NCI-H2029 (cell line): ENCODE results near the gene DNAJC5.

Experiments
- DNase-seq: peaks from one replicate; lab custom pipeline; 2025; lab: John Stamatoyannopoulos, UW

The DNAJC5 gene

GRCh38 chr20:63940472-63941266, 45.7 kb downstream of the DNAJC5 start:
- no peak for DNase-seq

- no peak for DNase-seq
Observed at GRCh38 chr20:63941282-63942081, 46.6 kb downstream of the DNAJC5 start.

DNA sequence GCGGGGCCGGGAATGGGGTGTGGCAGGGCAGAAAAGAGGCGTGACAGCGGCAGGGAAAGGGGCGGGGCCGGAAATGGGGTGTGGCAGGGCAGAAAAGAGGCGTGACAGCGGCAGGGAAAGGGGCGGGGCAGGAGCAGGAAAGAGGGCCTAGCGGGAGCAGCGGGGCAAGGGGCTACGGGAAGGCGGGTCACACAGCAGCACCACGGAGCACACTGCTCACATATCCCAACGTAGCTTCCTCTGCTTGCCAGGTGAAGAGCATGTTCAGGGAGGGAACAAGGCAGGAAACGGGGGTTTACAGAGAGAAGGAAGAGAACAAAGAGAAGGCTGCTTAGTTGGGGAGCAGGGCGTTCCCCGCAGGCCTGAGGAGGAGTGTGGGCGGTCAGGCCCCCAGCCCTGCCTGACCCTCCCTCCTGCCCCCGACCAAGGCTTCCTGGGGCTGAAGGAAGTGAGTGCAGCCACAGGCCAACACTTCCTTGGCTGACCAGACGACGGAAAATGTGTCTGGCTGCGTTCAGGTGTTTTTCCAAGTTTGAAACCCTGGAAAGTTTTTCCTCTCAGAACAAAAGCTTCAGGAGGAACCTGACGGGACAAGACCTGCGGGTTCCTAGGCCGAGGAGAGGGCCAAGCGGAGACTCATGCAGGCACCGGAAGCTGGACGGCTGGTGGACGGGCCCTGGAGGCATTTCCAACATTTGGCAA, 47.5 kb downstream of the DNAJC5 start:
- peak; percentile 14 for DNase-seq

DNA sequence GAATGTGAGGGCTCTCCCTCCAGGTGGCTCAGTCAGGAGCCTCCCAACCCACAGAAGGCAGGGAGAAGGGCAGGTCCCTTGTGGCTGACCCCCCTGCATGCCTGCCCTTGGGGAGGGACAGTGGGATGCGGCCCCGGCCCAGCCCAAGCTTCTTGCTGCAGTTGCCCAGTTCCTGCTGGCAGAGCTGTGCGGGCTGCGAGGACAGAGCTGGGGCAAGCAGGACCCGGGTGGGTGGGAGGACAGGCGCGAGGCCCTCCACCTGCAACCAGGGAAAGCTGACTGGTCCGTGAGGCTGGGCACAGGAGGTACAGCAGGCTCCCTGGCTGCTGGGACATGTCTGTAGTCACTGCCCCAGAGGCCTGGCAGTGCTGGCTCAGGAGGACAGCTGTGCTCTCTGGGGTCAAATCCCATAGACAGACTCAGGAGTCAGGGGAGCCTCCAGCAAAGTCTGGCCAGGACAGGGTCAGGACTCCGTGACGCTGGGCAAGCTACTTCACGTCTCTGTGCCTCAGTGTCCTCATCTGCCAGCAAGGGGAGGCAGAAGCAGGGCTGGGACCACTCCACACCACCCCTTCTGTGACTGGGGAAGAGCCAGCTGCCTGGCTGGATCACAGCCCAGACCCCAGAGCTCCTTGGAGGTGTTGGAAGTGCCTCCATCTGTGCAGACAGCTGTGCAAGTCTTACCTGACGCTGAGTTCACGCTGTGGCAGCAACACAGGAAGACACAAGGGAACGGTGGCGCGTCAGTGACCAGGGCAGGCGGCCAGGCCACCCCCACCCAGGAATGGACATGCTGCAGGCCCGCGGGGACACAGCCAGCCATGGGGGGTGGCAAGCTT, 48.3 kb downstream of the DNAJC5 start:
- no peak for DNase-seq

DNA sequence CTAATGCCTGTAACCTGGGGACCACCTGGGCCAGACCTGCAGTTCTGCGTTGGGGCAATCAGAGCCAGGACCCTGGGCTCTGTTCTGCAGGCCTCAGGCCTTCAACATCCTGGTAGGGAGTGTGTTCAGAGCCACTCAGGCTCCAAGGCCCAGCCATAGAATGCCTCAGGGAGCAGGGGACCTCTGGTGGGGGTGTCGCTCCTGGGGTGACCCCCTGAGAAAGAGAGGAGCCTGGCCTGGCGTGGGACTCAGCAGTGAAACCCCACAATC, 48.8 kb downstream of the DNAJC5 start:
- DNase-seq, result no peak

GRCh38 chr20:63944078-63944941, 49.4 kb downstream of the DNAJC5 start:
- no peak for DNase-seq

DNA sequence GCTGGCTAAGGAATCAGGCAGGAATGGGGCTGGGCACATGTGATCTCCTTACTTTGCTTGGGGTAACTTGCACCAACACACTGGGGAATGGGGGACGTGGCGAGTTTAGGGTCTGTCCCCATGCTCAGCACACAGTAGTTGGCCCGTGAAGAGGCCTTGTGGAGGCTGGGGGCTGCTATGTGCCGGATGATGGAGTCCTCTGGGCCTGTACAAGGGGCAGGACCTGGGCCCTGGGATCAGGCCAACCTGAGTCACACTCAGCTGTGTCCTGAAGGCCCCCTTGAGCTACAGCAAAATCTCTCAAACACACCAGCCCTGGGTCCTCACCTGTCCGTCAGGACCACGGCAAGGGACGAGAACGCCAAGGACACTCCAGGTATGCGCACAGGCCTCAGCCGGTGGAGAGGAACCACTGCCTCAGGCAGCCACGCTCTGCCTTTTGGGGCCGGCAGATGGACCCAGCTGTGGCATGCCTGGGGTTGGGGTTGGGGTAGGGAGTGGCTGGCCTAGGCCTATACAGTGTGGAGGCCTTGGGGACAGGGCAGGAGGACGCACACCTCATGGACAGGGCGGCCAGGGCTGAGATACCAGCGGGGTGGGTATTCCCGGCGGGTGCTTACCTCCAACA, 50.2 kb downstream of the DNAJC5 start:
- DNase-seq, result no peak

DNA sequence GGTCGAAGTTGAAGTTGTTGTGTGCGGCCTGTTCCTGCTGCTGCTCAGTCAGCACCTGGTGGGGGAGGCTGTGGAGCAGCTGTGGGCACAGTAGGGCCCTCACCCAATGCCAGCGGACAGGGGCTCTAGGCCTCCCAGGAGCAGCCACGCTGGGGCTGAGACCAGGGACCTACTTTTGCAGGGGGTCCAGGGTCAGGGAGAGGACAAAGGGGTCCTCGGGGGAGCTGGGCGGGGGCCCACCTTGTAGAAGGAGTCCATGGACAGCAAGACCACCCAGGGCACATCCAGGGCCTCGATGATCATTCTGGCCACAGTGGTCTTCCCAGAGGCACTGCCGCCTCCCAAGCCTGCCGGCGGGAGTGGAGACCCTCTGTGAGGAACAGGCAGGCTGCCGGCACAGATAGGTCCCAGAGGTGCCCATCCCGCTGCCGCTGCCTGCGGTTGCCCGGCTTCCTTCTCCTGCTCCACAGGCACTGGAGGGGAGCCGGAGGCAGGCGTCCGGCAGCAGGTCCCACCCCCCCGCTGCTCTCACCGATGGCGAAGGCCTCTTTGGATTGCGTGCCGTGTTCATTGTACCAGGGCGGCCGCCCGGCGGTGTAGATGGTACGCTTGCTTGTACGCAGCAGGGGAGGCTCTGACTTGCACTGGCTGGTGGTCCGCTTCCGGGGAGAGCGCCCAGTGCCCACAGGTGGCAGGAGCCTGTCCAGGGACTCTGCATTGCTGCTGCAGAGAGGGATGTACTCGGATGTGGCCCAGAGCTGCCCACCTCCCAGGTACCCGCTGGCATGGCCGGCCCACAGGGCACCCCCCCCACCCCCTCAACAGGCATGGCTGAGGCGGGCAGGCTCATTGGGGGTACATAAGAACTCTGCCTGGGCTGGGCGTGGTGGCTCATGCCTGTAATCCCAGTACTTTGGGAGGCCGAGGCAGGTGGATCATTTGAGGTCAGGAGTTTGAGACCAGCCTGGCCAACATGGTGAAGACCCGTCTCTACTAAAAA, 51.3 kb downstream of the DNAJC5 start:
- DNase-seq, result no peak

DNA sequence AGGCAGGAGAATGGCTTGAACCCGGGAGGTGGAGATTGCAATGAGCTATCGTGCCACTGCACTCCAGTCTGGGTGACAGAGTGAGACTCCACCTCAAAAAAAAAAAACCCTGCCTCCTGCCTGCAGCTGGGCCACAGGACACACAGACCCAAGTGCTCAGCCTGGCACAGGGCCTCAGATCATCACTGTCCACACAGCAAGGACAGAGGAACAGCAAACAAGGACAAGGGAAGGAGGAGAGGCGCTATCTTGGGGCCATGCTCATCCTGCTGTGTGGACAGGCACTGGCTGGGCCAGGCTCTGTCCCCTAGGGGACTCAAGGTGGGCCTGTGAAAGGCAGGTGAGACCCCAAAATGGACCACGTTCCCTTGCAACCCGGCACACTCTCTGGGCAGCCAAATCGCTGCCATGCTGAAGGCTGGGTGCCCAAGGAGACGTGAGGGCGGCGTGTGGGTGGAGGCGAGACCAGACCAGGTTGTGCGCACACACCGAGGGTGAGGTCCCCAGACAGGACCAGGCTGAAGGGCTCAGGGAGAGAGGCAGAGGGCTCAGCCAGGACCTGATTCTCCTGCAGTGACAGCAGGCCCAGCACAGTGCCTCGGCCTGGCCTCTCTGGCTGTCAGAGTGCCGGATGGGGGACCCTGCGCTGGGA, 52.2 kb downstream of the DNAJC5 start:
- no peak for DNase-seq

DNA sequence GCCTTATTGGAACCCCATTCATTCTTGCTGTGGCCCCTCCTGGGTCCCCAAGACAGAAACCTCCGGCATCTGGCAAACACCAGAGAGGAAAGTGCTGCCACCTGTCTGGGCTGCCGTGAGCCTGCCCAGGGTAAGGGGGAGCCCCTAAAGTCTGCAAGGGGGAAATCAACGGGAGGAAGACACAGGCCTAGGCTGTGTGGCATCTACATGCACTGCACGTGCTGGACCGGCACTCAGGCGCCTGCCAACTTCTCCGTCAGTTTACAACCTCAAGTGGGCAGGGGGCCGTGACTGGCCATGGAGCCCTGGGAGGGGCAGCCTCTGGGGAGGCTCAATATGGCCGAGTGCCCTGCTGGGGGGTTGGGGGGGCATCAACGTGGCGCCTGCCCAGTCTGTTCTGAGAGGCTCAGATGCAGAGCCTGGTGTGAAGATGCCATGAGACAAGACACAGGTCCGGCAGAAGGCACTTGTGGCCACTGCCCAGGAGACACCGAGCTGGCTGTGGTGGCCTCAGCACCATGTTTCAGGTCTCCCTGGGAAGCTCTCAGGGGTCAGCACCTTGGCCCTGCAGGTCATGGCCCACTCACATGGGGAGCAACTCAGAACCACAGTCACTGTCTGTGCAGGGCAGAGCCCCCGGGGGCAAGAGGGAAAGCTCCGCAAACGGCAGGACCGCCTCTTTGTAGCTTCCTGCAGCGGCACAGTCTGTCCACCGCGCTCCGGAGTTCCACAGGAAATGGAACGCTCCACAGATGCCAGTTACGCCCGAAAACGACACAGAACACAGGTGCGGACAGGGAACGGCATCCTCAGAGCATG, 52.9 kb downstream of the DNAJC5 start:
- no peak for DNase-seq

DNA sequence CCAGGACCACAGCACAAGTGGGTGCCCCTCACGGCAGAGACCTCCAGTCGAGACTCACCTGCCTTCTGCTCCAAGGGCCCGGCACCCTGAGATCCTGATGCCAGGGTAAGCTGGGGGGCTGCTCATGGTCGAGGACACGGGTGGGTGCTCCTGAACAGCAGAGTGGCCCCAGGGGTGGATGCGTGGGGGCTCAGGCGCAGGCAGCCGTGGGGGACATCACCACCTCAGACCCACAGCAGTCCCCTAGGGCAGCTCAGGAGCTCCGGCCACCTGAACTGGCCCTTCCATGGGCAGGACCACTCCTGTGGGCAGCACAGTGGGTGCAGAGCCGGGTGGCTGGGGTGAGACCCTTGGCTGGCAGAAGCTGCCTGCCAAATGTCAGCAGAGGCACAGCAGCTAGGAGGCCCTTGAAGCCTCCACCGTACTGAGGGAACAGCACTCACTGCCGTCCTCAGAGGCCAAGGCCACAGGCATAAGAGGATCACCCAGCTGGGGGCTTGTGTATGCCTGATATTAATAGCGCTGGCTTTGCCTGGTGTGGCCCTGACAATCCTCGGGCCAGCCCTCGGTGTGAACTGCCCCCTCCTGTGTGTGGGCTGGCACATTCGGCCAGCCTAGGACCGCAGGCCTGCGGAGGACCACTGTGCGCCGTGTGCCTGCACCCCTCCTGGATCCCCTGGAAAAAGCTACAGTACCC, 55.9 kb downstream of the DNAJC5 start:
- DNase-seq, result no peak

DNA sequence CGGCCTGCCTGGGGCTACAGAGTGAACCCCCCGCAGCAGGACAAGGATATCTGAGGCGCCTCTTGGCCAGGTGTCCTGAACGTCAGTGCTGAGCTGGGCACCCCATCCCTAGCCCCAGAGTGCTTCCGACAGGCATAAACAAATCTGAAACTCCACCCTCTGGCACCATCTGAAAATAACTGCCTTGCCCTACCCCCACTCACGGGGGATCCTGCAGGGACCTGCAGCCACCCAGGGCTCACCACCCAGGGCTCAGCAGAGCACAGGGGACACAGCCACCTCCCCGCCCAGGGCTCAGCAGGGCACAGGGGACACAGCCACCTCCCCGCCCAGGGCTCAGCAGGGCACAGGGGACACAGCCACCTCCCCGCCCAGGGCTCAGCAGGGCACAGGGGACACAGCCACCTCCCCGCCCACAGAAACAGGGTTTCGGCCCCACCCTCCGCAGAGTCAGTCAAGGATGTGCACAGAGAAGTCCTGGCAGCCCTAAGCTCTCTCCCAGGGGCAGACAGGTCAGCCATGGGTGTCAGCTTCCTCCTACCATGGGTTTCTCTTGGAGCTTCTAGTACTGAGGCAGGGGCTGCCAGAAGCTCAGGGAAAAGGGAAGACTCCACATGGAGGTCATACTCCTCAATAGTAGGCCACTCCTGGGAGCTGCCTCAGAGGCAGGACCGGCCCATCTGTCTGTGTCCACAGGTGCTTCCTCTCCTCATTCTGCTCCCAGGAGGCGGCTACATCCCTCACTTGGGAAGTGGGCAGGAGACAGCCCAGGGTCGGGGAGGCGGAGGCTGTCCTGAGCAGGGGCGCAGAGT, 56.7 kb downstream of the DNAJC5 start:
- DNase-seq, result no peak

DNA sequence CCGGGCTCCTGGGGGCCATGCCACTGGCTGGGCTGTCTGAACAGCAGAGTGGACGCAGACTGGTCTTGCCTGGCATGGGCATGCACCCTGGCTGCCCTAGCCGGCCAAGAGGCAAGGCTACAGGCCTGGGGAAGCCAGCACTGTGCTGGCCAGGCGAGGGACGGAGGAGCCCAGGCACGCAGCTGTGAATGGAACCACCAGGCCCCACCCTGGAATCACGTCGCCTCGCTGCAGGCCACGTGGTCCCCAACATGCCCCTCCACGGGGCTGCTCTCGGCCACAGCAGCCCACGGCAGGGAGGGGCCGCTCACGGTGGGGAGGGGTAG, 57.2 kb downstream of the DNAJC5 start:
- no peak for DNase-seq

- no peak for DNase-seq
Observed at GRCh38 chr20:63952769-63953168, 57.8 kb downstream of the DNAJC5 start.

DNA sequence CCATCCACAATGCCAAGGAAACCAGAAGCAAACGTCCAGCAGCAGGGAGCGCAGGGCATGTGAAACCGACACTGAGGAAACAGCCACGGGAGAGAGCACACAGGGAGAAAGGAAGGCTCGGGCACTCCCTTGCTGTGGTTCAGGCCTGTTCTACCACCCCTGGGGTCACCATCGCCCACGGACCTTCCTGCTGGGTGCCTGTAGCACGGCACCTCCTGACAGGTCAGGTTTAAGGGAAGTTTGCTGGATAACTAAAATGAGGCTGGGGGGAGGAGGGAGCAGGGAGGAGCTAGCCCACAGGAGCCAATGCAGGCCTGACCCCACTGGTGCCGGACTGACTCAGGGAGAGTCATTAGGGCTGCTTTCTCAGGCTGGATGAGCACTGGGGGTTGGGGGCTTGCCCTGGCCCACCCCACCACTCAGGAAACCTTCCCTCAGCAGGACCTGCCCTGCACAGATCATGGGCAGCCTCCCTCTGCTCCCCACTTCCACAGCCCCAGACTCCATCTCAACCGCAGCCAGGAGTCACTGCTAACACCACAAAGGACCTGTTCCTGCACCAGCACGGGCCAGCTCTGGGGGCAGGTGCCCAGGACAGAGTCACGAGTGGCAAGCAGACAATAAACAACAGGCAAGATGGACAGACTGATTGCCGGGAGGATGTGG, 59.0 kb downstream of the DNAJC5 start:
- DNase-seq, result no peak

DNA sequence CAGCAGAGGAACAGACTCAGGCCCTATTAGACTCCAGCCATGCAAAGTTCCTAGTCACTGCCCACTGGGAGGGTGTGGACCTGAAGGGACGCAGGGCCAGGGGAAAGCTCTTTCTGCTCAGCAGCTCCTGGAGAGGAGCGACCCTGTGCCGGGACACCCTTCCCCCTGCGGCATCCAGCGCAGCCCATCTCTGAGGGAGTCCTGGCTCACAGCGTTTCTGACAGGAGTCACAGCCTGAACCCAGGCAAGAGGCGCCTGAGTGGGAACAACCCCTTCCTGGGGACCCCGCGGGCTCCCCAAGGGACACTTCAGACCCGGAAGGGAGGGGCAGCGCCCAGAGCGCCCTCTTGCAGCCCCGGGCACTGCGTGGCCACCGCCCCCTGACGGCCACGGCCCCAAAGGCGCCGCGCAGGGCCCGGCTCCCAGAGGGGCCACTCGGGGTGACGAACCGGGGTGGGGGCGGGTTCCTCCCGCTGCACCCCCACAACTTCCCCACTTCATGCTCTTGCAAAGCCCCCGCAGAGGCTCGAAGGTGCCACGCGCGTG, 60.4 kb downstream of the DNAJC5 start:
- no peak for DNase-seq
